Right lobe of liver (tissue), 6 donors: ENCODE results near the gene VCL. TPM values are rescaled to one million over a fixed set of nuclear protein-coding genes. Genes with fewer than 3 reads are reported as not detected.

Experiments used
- ATAC-seq, 4 donors: fragments of 200-7000 bp; cut with Tn5 transposase; one replicate each; pipeline ENCODE4 v1.9.1; 2020; ENCODE audit warnings: mild to moderate bottlenecking in 4 of 4, moderate library complexity in 4 of 4
- DNase-seq, 3 donors: peaks; one replicate each; pipeline ENCODE4 v3.0.0-alpha.2; 2020
- H3K27ac ChIP-seq, 3 donors: fragments of 200-600 bp; one replicate each; pipeline ENCODE4 v1.8.0; 2022
- H3K27me3 ChIP-seq, 2 donors: fragments of 200-600 bp; one replicate each; pipeline ENCODE4 v1.8.0; 2022
- H3K36me3 ChIP-seq, 4 donors: fragments of 200-600 bp; sonication (generic) in 1 of 4; one replicate each; pipeline versions ENCODE4 v1.5.1 to v1.8.0; 2017 to 2022; ENCODE audit warnings: control low read depth in 1 of 4
- H3K4me1 ChIP-seq, 4 donors: fragments of 200-600 bp; sonication (generic) in 1 of 4; one replicate each; pipeline versions ENCODE4 v1.5.1 to v1.8.0; 2017 to 2022; ENCODE audit warnings: control low read depth in 1 of 4
- H3K4me3 ChIP-seq, 3 donors: fragments of 200-600 bp; one replicate each; pipeline ENCODE4 v1.8.0; 2022
- H3K9me3 ChIP-seq, 4 donors: fragments of 200-600 bp; sonication (generic) in 1 of 4; one replicate each; pipeline versions ENCODE4 v1.5.1 to v1.8.0; 2017 to 2022; ENCODE audit warnings: control low read depth in 1 of 4
- CTCF ChIP-seq, 4 donors: fragments of 200-600 bp in 3 of 4; fragments of 450-650 bp in 1 of 4; IDR thresholded peaks; one replicate each; pipeline versions ENCODE4 v1.5.1 to v1.8.0; 2016 to 2022; ENCODE audit warnings: antibody characterized with exemption in 4 of 4, mild to moderate bottlenecking in 2 of 4
- POLR2A ChIP-seq: fragments of 450-650 bp; IDR thresholded peaks from one replicate; pipeline ENCODE4 v1.6.1; 2017; ENCODE audit warnings: antibody characterized with exemption, mild to moderate bottlenecking
- WGBS: methylation state at CpG from one replicate; pipeline ENCODE4 v1.1.6; 2018; ENCODE audit warnings: low coverage, low lambda C conversion rate; ENCODE audit not compliant: insufficient coverage; ENCODE audit errors: missing lambda C conversion rate; 5-methylcytosine and 5-hydroxymethylcytosine counted together
- intact Hi-C, 2 donors: fragments of 100-400 bp; cut with DNase I; formaldehyde crosslinking; loops; one replicate each; pipeline versions ENCODE4 v1.11.2 to v1.14.1; 2022
- total RNA-seq, 6 experiments: library from RNA; depleted of rRNA in 2 of 6; stranded (reverse); fragments of >200 nt in 2 of 6; fragmentation: NEBNext Ultra II Directional in 3 of 6; extraction: Animal tissue kit (Norgen Biotek cat#: 25700) in 3 of 6; gene quantifications; one replicate each; pipeline versions ENCODE4 v1.1.0 to v1.2.4, GENCODE V29; 2016 to 2023
- donor health status: DM: no; HTN: yes; CAD: no.
- donor health status: DM: no; HTN: no; CAD: no.
- donor health status: DM: no; HTN: no; CAD: no.
- donor health status: DM: no; HTN: yes; CAD: no.
- donor health status: DM: no; HTN: yes; CAD: no.

Gene VCL
- total RNA-seq, 6 experiments from 2014 or later, result 13.2 to 58.9 (median 27.5) TPM

- ATAC-seq, result no peak
- TF ChIP-seq POLR2A, result no peak
- no peak for TF ChIP-seq CTCF (IDR thresholded peaks at IDR 0.05)
- H3K36me3 ChIP-seq, result peaks cover 0 to 7% (median 0%) of the 10 kb centered on the region in 4 donors
- 71% methylated on average over 3 of the region's 3 CpGs for WGBS
- H3K4me1 ChIP-seq, result peaks cover 0 to 19% (median 8%) of the 10 kb centered on the region in 4 donors
- H3K27me3 ChIP-seq, result no peaks in the 10 kb centered on the region
- H3K9me3 ChIP-seq, result no peaks in the 10 kb centered on the region
- intact Hi-C loops, result no loop called here
- no peak for DNase-seq
- H3K27ac ChIP-seq, result no peak overlapping the region
- no peak overlapping the region for H3K4me3 ChIP-seq
Measured at GRCh38 chr10:74084955-74085354, 87.0 kb downstream of the VCL start.

GRCh38 chr10:74086317-74086716, 88.4 kb downstream of the VCL start:
- Histone ChIP-seq H3K27me3 (no peaks in the 10 kb centered on the region), H3K4me1 (peaks cover 0 to 19% (median 8%) of the 10 kb centered on the region in 4 donors), H3K27ac (no peak overlapping the region), H3K4me3 (no peak overlapping the region), H3K9me3 (no peaks in the 10 kb centered on the region), H3K36me3 (peaks cover 0 to 11% (median 0%) of the 10 kb centered on the region in 4 donors)
- DNase-seq, result no peak
- no peak for ATAC-seq
- WGBS, result 95% methylated on average over 2 of the region's 2 CpGs
- intact Hi-C loops, result no loop called here
- no peak for TF ChIP-seq CTCF (IDR thresholded peaks at IDR 0.05)
- no peak for TF ChIP-seq POLR2A

GRCh38 chr10:74088722-74089121, 90.8 kb downstream of the VCL start:
- TF ChIP-seq POLR2A (no peak), CTCF (IDR thresholded peaks at IDR 0.05) (no peak)
- ATAC-seq (no peak), DNase-seq (no peak)
- no peak overlapping the region for H3K4me3 ChIP-seq
- H3K9me3 ChIP-seq, result no peaks in the 10 kb centered on the region
- WGBS, result 77% methylated on average over 3 of the region's 3 CpGs
- no peaks in the 10 kb centered on the region for H3K4me1 ChIP-seq
- H3K27me3 ChIP-seq, result no peaks in the 10 kb centered on the region
- intact Hi-C loops, result no loop called here
- H3K36me3 ChIP-seq, result peaks cover 0 to 11% (median 0%) of the 10 kb centered on the region in 4 donors
- no peak overlapping the region for H3K27ac ChIP-seq

- 95% methylated on average over 3 of the region's 3 CpGs for WGBS
- TF ChIP-seq POLR2A (no peak), CTCF (IDR thresholded peaks at IDR 0.05) (no peak)
- Histone ChIP-seq H3K27ac (no peak overlapping the region), H3K9me3 (no peaks in the 10 kb centered on the region), H3K4me3 (no peak overlapping the region), H3K36me3 (peaks cover 0 to 31% (median 2%) of the 10 kb centered on the region in 4 donors), H3K4me1 (peaks cover 0 to 5% (median 1%) of the 10 kb centered on the region in 4 donors), H3K27me3 (no peaks in the 10 kb centered on the region)
- ATAC-seq (no peak), DNase-seq (no peak)
- intact Hi-C loops, result loop anchor here in 1 of 2 donors (10.0 kb wide), 1 partner anchor 208 kb away; no protein-coding TSS in a partner anchor
Measured at GRCh38 chr10:74092372-74092771, 94.5 kb downstream of the VCL start.
